ENCODE measurements around the gene SRSF12. TPM values are rescaled to one million over a fixed set of nuclear protein-coding genes. Genes with fewer than 3 reads are reported as not detected.
A peak's percentile ranks its signal among the peaks of the same experiment; 100 is the strongest.

Gene SRSF12
- total and polyA plus RNA-seq, 2 donors (not counting 3 experiments of a cell fraction or from before 2014, with no cell fraction given) = 0.07 to 0.18 TPM

DNA sequence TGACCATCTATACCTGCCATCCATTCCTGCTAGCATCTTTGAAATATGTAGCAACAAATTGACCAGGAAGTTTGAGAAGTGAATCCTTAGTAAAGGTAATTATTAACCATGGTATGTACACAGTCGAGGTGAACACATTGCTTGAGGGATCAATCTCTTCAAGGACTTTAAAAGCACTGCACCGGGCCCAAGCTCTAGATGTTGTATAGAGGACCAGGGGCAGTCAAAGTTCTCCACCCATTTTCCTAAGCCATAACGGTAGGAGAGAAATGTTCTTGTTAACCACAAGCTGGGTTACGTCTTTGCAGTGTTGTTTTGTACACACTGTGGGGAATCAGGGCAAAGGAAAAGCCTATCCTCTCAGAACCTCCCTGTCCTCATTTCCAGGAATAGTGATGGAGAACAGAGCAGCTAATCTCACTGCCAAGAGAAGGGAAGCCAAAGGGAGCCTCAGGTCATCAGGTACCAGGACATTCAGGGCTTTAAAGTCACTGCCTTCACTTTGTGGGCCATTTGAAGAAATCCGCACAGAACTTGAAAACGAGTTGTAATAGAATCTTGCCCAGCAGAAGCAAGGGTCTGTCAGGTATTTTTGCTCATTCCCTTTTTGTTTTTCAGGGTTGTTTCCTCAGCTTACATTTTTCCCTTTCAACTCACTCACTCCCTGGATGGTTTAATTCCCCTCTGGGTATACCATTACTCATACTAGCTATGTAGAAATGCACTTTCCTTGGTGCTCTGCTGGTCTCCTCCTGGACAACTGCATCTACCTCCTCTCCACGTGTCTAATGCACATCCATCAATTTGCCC is 22.7 kb upstream of the SRSF12 start:
- H3K4me1 ChIP-seq (ENCODE audit: control insufficient read depth, extremely low read depth, insufficient read depth, low read length) = no peaks in the 10 kb centered on the region
- H3K36me3 ChIP-seq (ENCODE audit: control insufficient read depth in 2 of 2, extremely low read depth in 1 of 2, insufficient read depth in 2 of 2, low read length in 2 of 2) = no peaks in the 10 kb centered on the region
- H3K4me3 ChIP-seq (replicated peaks in 1 of 3; ENCODE audit: insufficient read depth in 1 of 3, low read depth in 1 of 3, low read length in 3 of 3) = no peak overlapping the region
- H2AFZ ChIP-seq (ENCODE audit: low read depth, low read length) = no peak overlapping the region
- no peaks in the 10 kb centered on the region for H3K9me3 ChIP-seq (replicated peaks; ENCODE audit: control insufficient read depth, insufficient read depth, low read length)
- no peaks in the 10 kb centered on the region for H3K9me1 ChIP-seq (replicated peaks; ENCODE audit: control insufficient read depth, extremely low read depth, insufficient read depth, low read length)
- dilution Hi-C loops (cut with MboI; ENCODE audit: extremely low pct_ligation_motif_present, low sequenced_read_pairs) (no loop called here), intact Hi-C loops (cut with micrococcal nuclease) (no loop called here)
- H3K79me2 ChIP-seq (ENCODE audit: control insufficient read depth, insufficient read depth, low read length) = no peaks in the 10 kb centered on the region
- peaks cover 5 to 7% of the 10 kb centered on the region in 2 experiments for H3K27me3 ChIP-seq (ENCODE audit: control insufficient read depth in 2 of 2, insufficient read depth in 2 of 2, low read length in 2 of 2)
- ChIA-PET CTCF (interaction anchor here (0.9 kb wide), 1 partner anchor 158 kb away, joined by 3 read pairs; no protein-coding TSS in a partner anchor), POLR2A (no interaction called here)
- no peak for DNase-seq (ENCODE audit: low read depth, low spot score)
- no peak overlapping the region for H3K27ac ChIP-seq (ENCODE audit: insufficient read depth, low read depth, low read length)
- no TSS peak for BruUV-seq (replicated peaks)
- no peak overlapping the region for H3K9ac ChIP-seq (replicated peaks; ENCODE audit: extremely low read depth, insufficient read depth, low read length)
- TF ChIP-seq POLR2AphosphoS5 (IDR thresholded peaks at IDR 0.05; ENCODE audit: insufficient read depth, low read depth, low read length) = no peak
- no peak for TF ChIP-seq EZH2 (IDR thresholded peaks at IDR 0.05; ENCODE audit: borderline replicate concordance, low read depth, low read length, severe bottlenecking)
- no peak for TF ChIP-seq POLR2A (IDR thresholded peaks at IDR 0.05; ENCODE audit: low read depth, low read length)
- H3K4me2 ChIP-seq (ENCODE audit: insufficient read depth, low read length) = no peak overlapping the region
- FAIRE-seq = no peak
- no peaks in the 10 kb centered on the region for H4K20me1 ChIP-seq (replicated peaks; ENCODE audit: control insufficient read depth, extremely low read depth, insufficient read depth, low read length)

DNA sequence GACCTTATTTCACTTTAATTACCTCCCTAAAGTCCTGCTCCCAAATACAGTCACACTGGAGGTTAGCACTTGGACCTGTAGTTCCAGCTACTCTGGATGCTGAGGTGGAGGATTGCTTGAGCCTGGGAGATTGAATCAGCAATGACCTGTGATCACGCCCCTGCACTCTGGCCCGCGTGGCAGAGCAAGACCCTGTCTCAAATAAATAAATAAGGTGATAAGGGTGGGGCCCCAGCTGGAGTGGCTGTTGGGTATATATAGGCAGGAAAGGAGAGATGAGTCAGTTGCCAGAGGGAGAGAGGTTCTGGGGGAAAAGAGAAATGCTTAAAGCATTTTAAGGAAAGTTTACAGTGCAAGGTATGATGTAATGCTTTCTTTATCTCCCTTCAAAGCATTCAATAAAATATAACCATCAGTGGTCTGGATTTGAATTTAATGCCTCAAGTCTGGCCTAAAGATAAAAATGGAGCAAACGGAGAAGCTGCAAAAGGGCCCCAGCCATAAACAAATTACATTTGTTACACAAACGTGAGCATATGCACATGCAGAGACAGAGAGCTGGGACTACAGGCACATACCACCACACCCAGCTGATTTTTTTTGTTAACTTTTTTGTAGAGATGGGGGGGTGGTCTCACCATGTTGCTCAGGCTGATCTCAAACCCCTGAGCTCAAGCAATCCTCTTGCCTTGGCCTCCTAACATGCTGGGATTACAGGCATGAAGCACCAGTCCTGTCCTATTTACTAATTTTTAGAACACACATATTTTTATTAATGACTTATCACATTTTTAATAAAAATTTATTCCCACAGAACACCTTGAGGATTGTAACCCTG is 21.9 kb upstream of the SRSF12 start:
- Histone ChIP-seq H3K27ac (ENCODE audit: insufficient read depth, low read depth, low read length) (no peak overlapping the region), H3K9ac (replicated peaks; ENCODE audit: extremely low read depth, insufficient read depth, low read length) (no peak overlapping the region), H3K9me1 (replicated peaks; ENCODE audit: control insufficient read depth, extremely low read depth, insufficient read depth, low read length) (no peaks in the 10 kb centered on the region), H4K20me1 (replicated peaks; ENCODE audit: control insufficient read depth, extremely low read depth, insufficient read depth, low read length) (no peaks in the 10 kb centered on the region), H3K4me3 (replicated peaks in 1 of 3; ENCODE audit: insufficient read depth in 1 of 3, low read depth in 1 of 3, low read length in 3 of 3) (no peak overlapping the region), H3K79me2 (ENCODE audit: control insufficient read depth, insufficient read depth, low read length) (no peaks in the 10 kb centered on the region), H3K4me1 (ENCODE audit: control insufficient read depth, extremely low read depth, insufficient read depth, low read length) (no peaks in the 10 kb centered on the region), H3K9me3 (replicated peaks; ENCODE audit: control insufficient read depth, insufficient read depth, low read length) (no peaks in the 10 kb centered on the region), H2AFZ (ENCODE audit: low read depth, low read length) (no peak overlapping the region), H3K4me2 (ENCODE audit: insufficient read depth, low read length) (no peak overlapping the region), H3K27me3 (ENCODE audit: control insufficient read depth in 2 of 2, insufficient read depth in 2 of 2, low read length in 2 of 2) (peaks cover 7 to 8% of the 10 kb centered on the region in 2 experiments), H3K36me3 (ENCODE audit: control insufficient read depth in 2 of 2, extremely low read depth in 1 of 2, insufficient read depth in 2 of 2, low read length in 2 of 2) (no peaks in the 10 kb centered on the region)
- TF ChIP-seq FOS (IDR thresholded peaks at IDR 0.05; ENCODE audit: borderline replicate concordance, insufficient read depth, low read length) = peak; percentile 7
- no peak for TF ChIP-seq POLR2A (IDR thresholded peaks at IDR 0.05; ENCODE audit: low read depth, low read length)
- intact Hi-C loops (cut with micrococcal nuclease) (no loop called here), dilution Hi-C loops (cut with MboI; ENCODE audit: extremely low pct_ligation_motif_present, low sequenced_read_pairs) (no loop called here)
- POLR2A ChIA-PET = no interaction called here
- CTCF ChIA-PET = interaction anchor here (0.9 kb wide), 1 partner anchor 157 kb away, joined by 3 read pairs; no protein-coding TSS in a partner anchor
- FAIRE-seq = no peak
- BruUV-seq (replicated peaks) = no TSS peak
- DNase-seq (ENCODE audit: low read depth, low spot score) = no peak

Data from endothelial cell of umbilical vein (primary cell).